Activated naive CD8-positive, alpha-beta T cell treated with anti-CD3 and anti-CD28 coated beads, Interleukin-2, amount 50 U/mL, for 24 hours (primary cell): ENCODE measurements around the gene PTPN6.

ENCODE experiments used
- ATAC-seq: fragments of 150-1000 bp; cut with Tn5 transposase; one replicate; pipeline ENCODE4 v1.10.0; 2021
- DNase-seq: peaks from one replicate; pipeline ENCODE4 v3.0.0; 2021
- H3K27ac Mint-ChIP-seq: one replicate; pipeline ENCODE4 v1.8.0; 2021; ENCODE audit warnings: mild to moderate bottlenecking, mixed read lengths
- H3K27me3 Mint-ChIP-seq: one replicate; pipeline ENCODE4 v1.8.0; 2021; ENCODE audit warnings: mixed read lengths
- H3K36me3 Mint-ChIP-seq: one replicate; pipeline ENCODE4 v1.8.0; 2021; ENCODE audit warnings: low read depth, mixed read lengths
- H3K4me1 Mint-ChIP-seq: one replicate; pipeline ENCODE4 v1.8.0; 2021; ENCODE audit warnings: mixed read lengths
- H3K4me3 Mint-ChIP-seq: one replicate; pipeline ENCODE4 v1.8.0; 2021; ENCODE audit warnings: mild to moderate bottlenecking, moderate library complexity, mixed read lengths
- H3K9me3 Mint-ChIP-seq: one replicate; pipeline ENCODE4 v1.8.0; 2021; ENCODE audit warnings: mixed read lengths

The PTPN6 gene

DNA sequence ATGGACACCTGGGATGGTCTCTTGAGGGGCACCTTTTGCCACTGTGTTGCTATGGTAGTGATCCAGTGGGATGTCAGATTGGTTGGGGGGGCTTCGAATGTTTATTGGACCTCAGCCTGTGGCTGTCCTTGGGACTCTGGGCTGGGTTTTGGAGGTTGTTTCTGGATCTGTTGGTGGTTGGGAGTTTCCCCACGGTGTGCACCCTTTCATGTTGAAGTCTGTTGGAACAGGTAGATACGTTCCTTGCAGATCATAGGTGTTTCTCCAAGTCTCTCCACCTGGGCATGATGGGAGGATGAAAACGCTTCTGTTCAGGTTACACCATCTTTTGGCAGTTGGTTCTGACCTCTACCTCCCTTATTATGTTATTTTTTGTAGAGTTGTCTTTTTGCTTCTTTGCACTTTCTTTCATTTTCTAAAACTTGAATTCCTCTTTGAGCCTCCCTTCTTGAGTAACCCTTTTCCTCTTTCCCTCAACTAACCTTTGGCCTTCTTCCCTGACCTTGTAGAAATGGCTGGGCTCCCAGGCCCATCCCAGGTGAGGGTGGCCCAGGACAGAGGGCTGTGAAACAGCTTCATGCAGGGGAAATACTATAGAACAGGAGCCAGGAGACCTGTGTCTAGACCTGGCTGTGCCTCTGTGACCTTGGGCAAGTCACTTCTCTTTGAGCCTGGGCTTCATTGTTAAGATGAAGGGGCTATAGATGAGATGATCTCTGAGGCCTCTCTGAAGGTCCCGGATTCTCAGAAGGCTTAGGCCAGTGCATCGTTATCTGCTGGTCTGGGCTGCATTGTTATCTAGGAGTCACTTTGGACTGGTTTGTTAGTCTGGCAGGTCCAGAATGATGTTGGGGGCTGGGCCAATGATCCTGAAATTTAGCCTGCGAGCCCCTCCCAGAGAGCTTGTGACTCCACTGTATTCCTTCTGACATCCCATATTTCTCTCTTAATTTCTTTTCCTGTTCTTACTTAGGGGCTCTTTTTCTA is 21.4 kb upstream of the PTPN6 start:
- Mint-ChIP-seq H3K4me3 (peak overlapping the region; percentile 83), H3K27ac (peak overlapping the region; percentile 91), H3K4me1 (peaks cover 58% of the 10 kb centered on the region), H3K27me3 (no peaks in the 10 kb centered on the region), H3K36me3 (peaks cover 12% of the 10 kb centered on the region), H3K9me3 (no peaks in the 10 kb centered on the region)
- ATAC-seq (no peak), DNase-seq (no peak)

- no peak for ATAC-seq
- Mint-ChIP-seq H3K4me1 (peaks cover 68% of the 10 kb centered on the region), H3K27me3 (no peaks in the 10 kb centered on the region), H3K4me3 (no peak overlapping the region), H3K9me3 (no peaks in the 10 kb centered on the region), H3K27ac (peak overlapping the region; percentile 68), H3K36me3 (peaks cover 25% of the 10 kb centered on the region)
- no peak for DNase-seq
Observed at GRCh38 chr12:6932766-6933165, 18.4 kb upstream of the PTPN6 start.

DNA sequence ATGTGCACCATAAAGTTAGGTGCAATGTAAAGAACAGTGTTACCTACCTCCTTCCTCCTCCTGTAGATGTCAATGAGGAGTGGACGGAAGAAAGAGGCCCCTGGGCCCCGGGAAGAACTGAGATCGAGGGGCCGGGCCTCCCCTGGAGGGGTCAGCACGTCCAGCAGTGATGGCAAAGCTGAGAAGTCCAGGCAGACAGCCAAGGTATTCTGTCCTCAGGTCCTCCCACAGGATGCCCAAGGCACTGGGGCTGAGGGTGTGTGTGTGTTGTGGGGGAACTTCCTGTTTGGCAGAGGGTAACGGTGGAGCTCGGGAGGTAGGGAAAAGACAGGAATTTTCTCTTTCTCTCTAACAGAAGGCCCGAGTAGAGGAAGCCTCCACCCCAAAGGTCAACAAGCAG is 17.0 kb upstream of the PTPN6 start:
- peaks cover 67% of the 10 kb centered on the region for H3K4me1 Mint-ChIP-seq
- H3K27me3 Mint-ChIP-seq = no peaks in the 10 kb centered on the region
- H3K36me3 Mint-ChIP-seq = peaks cover 31% of the 10 kb centered on the region
- H3K27ac Mint-ChIP-seq = peak overlapping the region; percentile 66
- ATAC-seq = no peak
- H3K9me3 Mint-ChIP-seq = no peaks in the 10 kb centered on the region
- H3K4me3 Mint-ChIP-seq = no peak overlapping the region
- DNase-seq = no peak

DNA sequence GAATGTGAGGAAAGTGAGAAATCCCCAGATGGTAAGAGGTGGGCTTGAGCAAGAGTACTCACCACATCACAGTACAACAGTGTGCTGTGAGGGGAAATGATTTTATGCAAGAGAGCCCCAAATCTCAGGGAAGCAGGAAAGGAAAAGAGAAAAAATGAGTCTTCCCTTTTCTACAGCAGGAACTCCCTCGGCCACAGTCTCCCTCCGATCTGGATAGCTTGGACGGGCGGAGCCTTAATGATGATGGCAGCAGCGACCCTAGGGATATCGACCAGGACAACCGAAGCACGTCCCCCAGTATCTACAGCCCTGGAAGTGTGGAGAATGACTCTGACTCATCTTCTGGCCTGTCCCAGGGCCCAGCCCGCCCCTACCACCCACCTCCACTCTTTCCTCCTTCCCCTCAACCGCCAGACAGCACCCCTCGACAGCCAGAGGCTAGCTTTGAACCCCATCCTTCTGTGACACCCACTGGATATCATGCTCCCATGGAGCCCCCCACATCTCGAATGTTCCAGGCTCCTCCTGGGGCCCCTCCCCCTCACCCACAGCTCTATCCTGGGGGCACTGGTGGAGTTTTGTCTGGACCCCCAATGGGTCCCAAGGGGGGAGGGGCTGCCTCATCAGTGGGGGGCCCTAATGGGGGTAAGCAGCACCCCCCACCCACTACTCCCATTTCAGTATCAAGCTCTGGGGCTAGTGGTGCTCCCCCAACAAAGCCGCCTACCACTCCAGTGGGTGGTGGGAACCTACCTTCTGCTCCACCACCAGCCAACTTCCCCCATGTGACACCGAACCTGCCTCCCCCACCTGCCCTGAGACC is 15.6 kb upstream of the PTPN6 start:
- Mint-ChIP-seq H3K36me3 (peaks cover 38% of the 10 kb centered on the region), H3K4me3 (peak overlapping the region; percentile 86), H3K4me1 (peaks cover 62% of the 10 kb centered on the region), H3K27me3 (no peaks in the 10 kb centered on the region), H3K9me3 (no peaks in the 10 kb centered on the region), H3K27ac (peak overlapping the region; percentile 95)
- ATAC-seq = no peak
- DNase-seq = no peak

- no peaks in the 10 kb centered on the region for H3K9me3 Mint-ChIP-seq
- H3K36me3 Mint-ChIP-seq = peaks cover 35% of the 10 kb centered on the region
- H3K27me3 Mint-ChIP-seq = no peaks in the 10 kb centered on the region
- peak overlapping the region; percentile 95 for H3K27ac Mint-ChIP-seq
- no peak for DNase-seq
- H3K4me3 Mint-ChIP-seq = peak overlapping the region; percentile 86
- ATAC-seq = no peak
- peaks cover 56% of the 10 kb centered on the region for H3K4me1 Mint-ChIP-seq
Observed at GRCh38 chr12:6936194-6936635, 14.9 kb upstream of the PTPN6 start.

DNA sequence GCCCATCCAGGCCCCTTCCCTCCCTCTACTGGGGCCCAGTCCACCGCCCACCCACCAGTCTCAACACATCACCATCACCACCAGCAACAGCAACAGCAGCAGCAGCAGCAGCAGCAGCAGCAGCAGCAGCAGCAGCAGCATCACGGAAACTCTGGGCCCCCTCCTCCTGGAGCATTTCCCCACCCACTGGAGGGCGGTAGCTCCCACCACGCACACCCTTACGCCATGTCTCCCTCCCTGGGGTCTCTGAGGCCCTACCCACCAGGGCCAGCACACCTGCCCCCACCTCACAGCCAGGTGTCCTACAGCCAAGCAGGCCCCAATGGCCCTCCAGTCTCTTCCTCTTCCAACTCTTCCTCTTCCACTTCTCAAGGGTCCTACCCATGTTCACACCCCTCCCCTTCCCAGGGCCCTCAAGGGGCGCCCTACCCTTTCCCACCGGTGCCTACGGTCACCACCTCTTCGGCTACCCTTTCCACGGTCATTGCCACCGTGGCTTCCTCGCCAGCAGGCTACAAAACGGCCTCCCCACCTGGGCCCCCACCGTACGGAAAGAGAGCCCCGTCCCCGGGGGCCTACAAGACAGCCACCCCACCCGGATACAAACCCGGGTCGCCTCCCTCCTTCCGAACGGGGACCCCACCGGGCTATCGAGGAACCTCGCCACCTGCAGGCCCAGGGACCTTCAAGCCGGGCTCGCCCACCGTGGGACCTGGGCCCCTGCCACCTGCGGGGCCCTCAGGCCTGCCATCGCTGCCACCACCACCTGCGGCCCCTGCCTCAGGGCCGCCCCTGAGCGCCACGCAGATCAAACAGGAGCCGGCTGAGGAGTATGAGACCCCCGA is 14.3 kb upstream of the PTPN6 start:
- Mint-ChIP-seq H3K36me3 (peaks cover 38% of the 10 kb centered on the region), H3K27ac (peak overlapping the region; percentile 95), H3K4me1 (peaks cover 56% of the 10 kb centered on the region), H3K4me3 (peak overlapping the region; percentile 86), H3K27me3 (no peaks in the 10 kb centered on the region), H3K9me3 (no peaks in the 10 kb centered on the region)
- DNase-seq (peak; percentile 74), ATAC-seq (peak; percentile 60)

GRCh38 chr12:6937481-6938352 is 13.4 kb upstream of the PTPN6 start:
- Mint-ChIP-seq H3K4me3 (peak overlapping the region; percentile 86), H3K9me3 (no peaks in the 10 kb centered on the region), H3K36me3 (peaks cover 39% of the 10 kb centered on the region), H3K27ac (peak overlapping the region; percentile 95), H3K4me1 (peaks cover 55% of the 10 kb centered on the region), H3K27me3 (no peaks in the 10 kb centered on the region)
- peak; percentile 87 for ATAC-seq
- DNase-seq = peak; percentile 93

GRCh38 chr12:6938353-6939190 is 12.6 kb upstream of the PTPN6 start:
- Mint-ChIP-seq H3K27ac (peak overlapping the region; percentile 95), H3K4me3 (peak overlapping the region; percentile 86), H3K36me3 (peaks cover 36% of the 10 kb centered on the region), H3K9me3 (no peaks in the 10 kb centered on the region), H3K27me3 (no peaks in the 10 kb centered on the region), H3K4me1 (peaks cover 57% of the 10 kb centered on the region)
- ATAC-seq = no peak
- no peak for DNase-seq

DNA sequence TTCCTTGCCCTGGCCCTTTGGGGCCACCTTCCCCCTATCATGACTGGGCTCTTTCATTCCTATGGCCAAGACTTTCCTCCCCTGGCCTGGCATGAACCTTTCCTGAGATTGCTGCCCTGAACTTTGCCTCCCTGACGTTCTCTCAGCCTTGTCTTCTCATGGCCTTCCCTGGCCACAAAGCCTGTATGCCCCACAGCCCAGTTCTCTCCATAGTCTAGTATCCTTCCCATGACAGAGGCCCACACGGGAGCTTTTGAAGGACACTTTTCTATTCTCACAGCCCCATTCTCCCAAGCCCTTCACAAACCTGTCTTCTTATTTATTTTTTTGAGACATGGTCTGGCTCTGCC is 12.0 kb upstream of the PTPN6 start:
- H3K36me3 Mint-ChIP-seq = peaks cover 36% of the 10 kb centered on the region
- H3K4me3 Mint-ChIP-seq = peak overlapping the region; percentile 86
- no peaks in the 10 kb centered on the region for H3K9me3 Mint-ChIP-seq
- H3K27me3 Mint-ChIP-seq = no peaks in the 10 kb centered on the region
- peaks cover 57% of the 10 kb centered on the region for H3K4me1 Mint-ChIP-seq
- H3K27ac Mint-ChIP-seq = peak overlapping the region; percentile 88
- no peak for DNase-seq
- ATAC-seq = no peak

GRCh38 chr12:6941267-6941666 is 9.9 kb upstream of the PTPN6 start:
- no peak for DNase-seq
- Mint-ChIP-seq H3K27me3 (no peaks in the 10 kb centered on the region), H3K4me1 (peaks cover 59% of the 10 kb centered on the region), H3K4me3 (no peak overlapping the region), H3K36me3 (peaks cover 32% of the 10 kb centered on the region), H3K27ac (no peak overlapping the region), H3K9me3 (no peaks in the 10 kb centered on the region)
- ATAC-seq = no peak

DNA sequence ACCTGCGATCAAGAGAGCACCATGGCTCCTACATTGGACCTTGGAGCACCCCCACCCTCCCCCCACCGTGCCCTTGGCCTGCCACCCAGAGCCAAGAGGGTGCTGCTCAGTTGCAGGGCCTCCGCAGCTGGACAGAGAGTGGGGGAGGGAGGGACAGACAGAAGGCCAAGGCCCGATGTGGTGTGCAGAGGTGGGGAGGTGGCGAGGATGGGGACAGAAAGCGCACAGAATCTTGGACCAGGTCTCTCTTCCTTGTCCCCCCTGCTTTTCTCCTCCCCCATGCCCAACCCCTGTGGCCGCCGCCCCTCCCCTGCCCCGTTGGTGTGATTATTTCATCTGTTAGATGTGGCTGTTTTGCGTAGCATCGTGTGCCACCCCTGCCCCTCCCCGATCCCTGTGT is 9.4 kb upstream of the PTPN6 start:
- no peaks in the 10 kb centered on the region for H3K27me3 Mint-ChIP-seq
- peak; percentile 3 for DNase-seq
- H3K4me3 Mint-ChIP-seq = no peak overlapping the region
- no peak overlapping the region for H3K27ac Mint-ChIP-seq
- no peaks in the 10 kb centered on the region for H3K9me3 Mint-ChIP-seq
- peaks cover 29% of the 10 kb centered on the region for H3K36me3 Mint-ChIP-seq
- no peak for ATAC-seq
- peaks cover 59% of the 10 kb centered on the region for H3K4me1 Mint-ChIP-seq

GRCh38 chr12:6942331-6942665 is 8.9 kb upstream of the PTPN6 start:
- Mint-ChIP-seq H3K27me3 (no peaks in the 10 kb centered on the region), H3K27ac (peak overlapping the region; percentile 99), H3K9me3 (no peaks in the 10 kb centered on the region), H3K4me1 (peaks cover 62% of the 10 kb centered on the region), H3K4me3 (peak overlapping the region; percentile 25), H3K36me3 (peaks cover 28% of the 10 kb centered on the region)
- ATAC-seq (no peak), DNase-seq (peak; percentile 6)

DNA sequence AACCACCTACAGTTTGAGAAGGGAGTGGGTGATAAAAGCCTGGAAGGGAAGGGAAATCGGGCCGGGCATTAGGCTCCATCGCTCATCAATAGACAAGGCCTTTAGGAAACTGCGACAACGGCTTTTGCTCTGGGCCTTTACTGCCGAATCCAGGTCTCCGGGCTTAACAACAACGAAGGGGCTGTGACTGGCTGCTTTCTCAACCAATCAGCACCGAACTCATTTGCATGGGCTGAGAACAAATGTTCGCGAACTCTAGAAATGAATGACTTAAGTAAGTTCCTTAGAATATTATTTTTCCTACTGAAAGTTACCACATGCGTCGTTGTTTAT is 7.8 kb upstream of the PTPN6 start:
- peaks cover 24% of the 10 kb centered on the region for H3K36me3 Mint-ChIP-seq
- peak overlapping the region; percentile 99 for H3K27ac Mint-ChIP-seq
- H3K9me3 Mint-ChIP-seq = no peaks in the 10 kb centered on the region
- ATAC-seq (peak; percentile 23), DNase-seq (peak; percentile 74)
- peak overlapping the region; percentile 87 for H3K4me3 Mint-ChIP-seq
- no peaks in the 10 kb centered on the region for H3K27me3 Mint-ChIP-seq
- H3K4me1 Mint-ChIP-seq = peaks cover 70% of the 10 kb centered on the region
